HepG2 (cell line): ENCODE data around the gene HEXIM1. TPM values are rescaled to one million over a fixed set of nuclear protein-coding genes. Genes with fewer than 3 reads are reported as not detected.

Experiments used
- ARNT2 ChIP-seq: sonication (generic); formaldehyde crosslinking; IDR thresholded peaks from 2 replicates; pipeline ENCODE4 v1.8.0; 2022; ENCODE audit warnings: mild to moderate bottlenecking, low read depth, missing genetic modification reagents, moderate library complexity
- CERS6 ChIP-seq: sonication (generic); formaldehyde crosslinking; IDR thresholded peaks from 2 replicates; pipeline ENCODE4 v1.5.0; 2020; ENCODE audit warnings: missing genetic modification reagents
- CHD2 ChIP-seq: IDR thresholded peaks from 2 replicates; pipeline ENCODE4 v1.6.1; 2011; ENCODE audit warnings: low read depth, low read length, improper control_type of control experiment
- FLYWCH1 ChIP-seq: sonication (generic); formaldehyde crosslinking; IDR thresholded peaks from 2 replicates; pipeline ENCODE4 v1.8.1; 2023; ENCODE audit warnings: mild to moderate bottlenecking, missing genetic modification reagents
- FOXO4 ChIP-seq: sonication (generic); formaldehyde crosslinking; conservative IDR thresholded peaks from 2 replicates; pipeline ENCODE4 v1.8.1; 2023; ENCODE audit warnings: missing genetic modification reagents
- HES4 ChIP-seq: sonication (generic); formaldehyde crosslinking; IDR thresholded peaks from 2 replicates; pipeline ENCODE4 v1.9.0; 2021; ENCODE audit warnings: mild to moderate bottlenecking, missing genetic modification reagents, borderline replicate concordance
- JUND ChIP-seq: sonication (generic); formaldehyde crosslinking; IDR thresholded peaks from 2 replicates; pipeline ENCODE4 v1.8.0; 2022; ENCODE audit warnings: mild to moderate bottlenecking, missing genetic modification reagents
- MXD3 ChIP-seq: IDR thresholded peaks from 2 replicates; pipeline ENCODE4 v1.6.1; 2016; ENCODE audit warnings: mild to moderate bottlenecking, missing biosample characterization, missing genetic modification reagents
- PRDM4 ChIP-seq: sonication (generic); formaldehyde crosslinking; IDR thresholded peaks from 2 replicates; pipeline ENCODE4 v1.9.0; 2021; ENCODE audit warnings: missing genetic modification reagents, borderline replicate concordance
- RXRA ChIP-seq: sonication (generic); formaldehyde crosslinking; IDR thresholded peaks from 2 replicates; pipeline ENCODE4 v1.5.1; 2020; ENCODE audit warnings: missing genetic modification reagents
- TFDP2 ChIP-seq: sonication (generic); formaldehyde crosslinking; IDR thresholded peaks from 2 replicates; pipeline ENCODE4 v1.4.0; 2020; ENCODE audit warnings: missing genetic modification reagents
- THAP9 ChIP-seq: sonication (generic); formaldehyde crosslinking; IDR thresholded peaks from 2 replicates; pipeline ENCODE4; 2020; ENCODE audit warnings: missing genetic modification reagents, mild to moderate bottlenecking, borderline replicate concordance
- ZBTB1 ChIP-seq: sonication (generic); formaldehyde crosslinking; IDR thresholded peaks from 2 replicates; pipeline ENCODE4 v1.4.0; 2020; ENCODE audit warnings: missing genetic modification reagents, borderline replicate concordance
- ZBTB8A ChIP-seq: sonication (generic); formaldehyde crosslinking; IDR thresholded peaks from 2 replicates; pipeline ENCODE4 v1.4.0; 2020; ENCODE audit warnings: mild to moderate bottlenecking, low read depth, missing genetic modification reagents, borderline replicate concordance
- ZNF331 ChIP-seq: sonication (generic); formaldehyde crosslinking; IDR thresholded peaks from 2 replicates; pipeline ENCODE4 v1.4.0; 2020; ENCODE audit warnings: missing genetic modification reagents
- ZNF451 ChIP-seq: sonication (generic); formaldehyde crosslinking; IDR thresholded peaks from 2 replicates; pipeline ENCODE4 v1.5.0; 2020; ENCODE audit warnings: mild to moderate bottlenecking, missing genetic modification reagents
- ZNF770 ChIP-seq: sonication (generic); formaldehyde crosslinking; IDR thresholded peaks from 2 replicates; pipeline ENCODE4 v1.5.0; 2020; ENCODE audit warnings: mild to moderate bottlenecking, missing genetic modification reagents
- polyA plus RNA-seq, 8 experiments: library from polyadenylated mRNA; depleted of rRNA in 3 of 8; stranded (reverse) in 7 of 8; unstranded in 1 of 8; fragments of >200 nt; fragmentation: Illumina TruSeq in 4 of 8; extraction: Trizol in 4 of 8; gene quantifications; 2 replicates each; pipeline versions ENCODE4 v1.2.1 to v1.2.3, GENCODE V29; 2011 to 2016; ENCODE audit warnings: low read depth in 4 of 8, missing spikeins in 1 of 8, mixed read lengths in 1 of 8; ENCODE audit not compliant: insufficient read depth in 1 of 8
- total RNA-seq, 5 experiments: library from RNA; depleted of rRNA; stranded (reverse); fragments of >200 nt; fragmentation: Illumina TruSeq; extraction: Trizol; gene quantifications; 2 replicates each; pipeline ENCODE4 v1.2.3, GENCODE V29; 2016; ENCODE audit warnings: low read depth in 1 of 5

Gene HEXIM1
- total and polyA plus RNA-seq, 2 of the 13 experiments (the other 11 are each of a cell fraction or from before 2014, with no cell fraction given), result 10.5 to 16.6 TPM

GRCh38 chr17:45149037-45149668 is 878 bp downstream of the HEXIM1 start (continued):
- TF ChIP-seq ZNF770 (CRISPR knock-in tag) (no peak; the same call in 1 of the 2 replicates), TFDP2 (peak; percentile 54; the same call in 1 of the 2 replicates), FOXO4 (CRISPR knock-in tag) (no peak), CERS6 (CRISPR knock-in tag) (no peak), CHD2 (peak; percentile 68; the same call in 1 of the 2 replicates), HES4 (CRISPR knock-in tag) (no peak), RXRA (CRISPR knock-in tag) (peak; percentile 80), ARNT2 (0 out of 2 replicates have a peak, but pooled peaks have one; percentile 66), FLYWCH1 (CRISPR knock-in tag) (no peak), ZBTB8A (CRISPR knock-in tag) (no peak), ZNF451 (CRISPR knock-in tag) (peak; percentile 87; the same call in 1 of the 2 replicates), ZBTB1 (CRISPR knock-in tag) (no peak), PRDM4 (CRISPR knock-in tag) (no peak), THAP9 (CRISPR knock-in tag) (0 out of 2 replicates have a peak, but pooled peaks have one; percentile 39), MXD3 (CRISPR knock-in tag) (no peak; the same call in none of the 2 replicates), JUND (CRISPR knock-in tag) (no peak), ZNF331 (CRISPR knock-in tag) (peak; percentile 68)
